Ovary (tissue), 3 donors: ENCODE data around the gene ARIH2.

Source experiments
- POLR2A ChIP-seq: fragments of 450-650 bp; IDR thresholded peaks from one replicate; pipeline ENCODE4 v1.6.1; 2017; ENCODE audit warnings: antibody characterized with exemption, mild to moderate bottlenecking, moderate library complexity
- TF ChIP-seq, protein P1 (sequence below), 3 donors: fragments of 450-650 bp in 2 of 3; fragments of 200-600 bp in 1 of 3; IDR thresholded peaks; one replicate each; pipeline versions ENCODE4 v1.5.1 to v1.8.0; 2016 to 2022; ENCODE audit warnings: antibody characterized with exemption in 3 of 3, mild to moderate bottlenecking in 1 of 3
- donor health status: DM: no; HTN: no; CAD: no.

- no peak for TF ChIP-seq POLR2A
- TF ChIP-seq, protein P1, sequence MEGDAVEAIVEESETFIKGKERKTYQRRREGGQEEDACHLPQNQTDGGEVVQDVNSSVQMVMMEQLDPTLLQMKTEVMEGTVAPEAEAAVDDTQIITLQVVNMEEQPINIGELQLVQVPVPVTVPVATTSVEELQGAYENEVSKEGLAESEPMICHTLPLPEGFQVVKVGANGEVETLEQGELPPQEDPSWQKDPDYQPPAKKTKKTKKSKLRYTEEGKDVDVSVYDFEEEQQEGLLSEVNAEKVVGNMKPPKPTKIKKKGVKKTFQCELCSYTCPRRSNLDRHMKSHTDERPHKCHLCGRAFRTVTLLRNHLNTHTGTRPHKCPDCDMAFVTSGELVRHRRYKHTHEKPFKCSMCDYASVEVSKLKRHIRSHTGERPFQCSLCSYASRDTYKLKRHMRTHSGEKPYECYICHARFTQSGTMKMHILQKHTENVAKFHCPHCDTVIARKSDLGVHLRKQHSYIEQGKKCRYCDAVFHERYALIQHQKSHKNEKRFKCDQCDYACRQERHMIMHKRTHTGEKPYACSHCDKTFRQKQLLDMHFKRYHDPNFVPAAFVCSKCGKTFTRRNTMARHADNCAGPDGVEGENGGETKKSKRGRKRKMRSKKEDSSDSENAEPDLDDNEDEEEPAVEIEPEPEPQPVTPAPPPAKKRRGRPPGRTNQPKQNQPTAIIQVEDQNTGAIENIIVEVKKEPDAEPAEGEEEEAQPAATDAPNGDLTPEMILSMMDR (IDR thresholded peaks at IDR 0.05): no peak
Observed at GRCh38 chr3:49005998-49006397, 87.4 kb downstream of the ARIH2 start.
